HepG2 (cell line): ENCODE results near the gene CYB5A. TPM values are rescaled to one million over a fixed set of nuclear protein-coding genes. Genes with fewer than 3 reads are reported as not detected.

ENCODE experiments used
- ATAC-seq: fragments of 200-7000 bp; cut with Tn5 transposase; 3 replicates; pipeline ENCODE4 v1.9.1; 2020; ENCODE audit warnings: mild to moderate bottlenecking, moderate library complexity
- BruUV-seq: library from RNA; stranded (reverse); fragments of 400-500 nt; replicated peaks from 2 replicates; lab custom pipeline; 2021; lab: Mats Ljungman, UMichigan
- CTCF ChIA-PET: fragments of 300-600 bp; formaldehyde crosslinking; extraction: SDS; loops from one replicate; lab custom pipeline; 2021; ENCODE audit warnings: low total read pairs, inconsistent platforms, low intra/inter-chr PET ratio; lab: Yijun Ruan, JAX
- POLR2A ChIA-PET: fragments of 350-600 bp; sonication (Branson Sonifier 250); formaldehyde crosslinking; loops from one replicate; lab custom pipeline; 2020; ENCODE audit warnings: antibody characterized with exemption, inconsistent platforms; lab: Yijun Ruan, JAX
- DNase-seq: peaks from one replicate; pipeline ENCODE4 v3.0.0-alpha.2; 2015; ENCODE audit warnings: low spot score
- FAIRE-seq: peaks from 3 replicates; lab custom pipeline; 2011; peaks lifted over from hg19 to GRCh38; lab: Jason Lieb, UNC
- H2AFZ ChIP-seq: one replicate; pipeline ENCODE4 v1.6.1; 2011; ENCODE audit warnings: low read length, inconsistent platforms
- H3K27ac ChIP-seq: fragments of 300-600 bp; 3 replicates; pipeline ENCODE4 v1.8.0; 2011; ENCODE audit warnings: mixed run types, mild to moderate bottlenecking, mixed read lengths, low read length, inconsistent platforms; ENCODE audit not compliant: insufficient read depth; ENCODE audit errors: extremely low read length
- H3K27me3 ChIP-seq, 2 experiments: fragments of 200-600 bp in 1 of 2; 2 replicates in 1 of 2; 3 replicates in 1 of 2; pipeline versions ENCODE4 v1.6.0 to v1.8.0; 2011; ENCODE audit warnings: low read length in 2 of 2, mild to moderate bottlenecking in 2 of 2, moderate library complexity in 2 of 2, inconsistent platforms in 1 of 2; ENCODE audit not compliant: insufficient read depth in 2 of 2, control insufficient read depth in 1 of 2
- H3K36me3 ChIP-seq, 2 experiments: fragments of 200-600 bp in 1 of 2; replicated peaks in 1 of 2; 2 replicates in 1 of 2; 3 replicates in 1 of 2; pipeline versions ENCODE4 v1.5.1 to v1.8.0; 2011; ENCODE audit warnings: low read length in 2 of 2, inconsistent platforms in 1 of 2; ENCODE audit not compliant: insufficient read depth in 2 of 2, control insufficient read depth in 1 of 2
- H3K4me1 ChIP-seq: 2 replicates; pipeline ENCODE4 v1.5.1; 2012; ENCODE audit warnings: low read length, inconsistent platforms; ENCODE audit not compliant: insufficient read depth
- H3K4me2 ChIP-seq: 2 replicates; pipeline ENCODE4 v1.6.0; 2011; ENCODE audit warnings: low read depth, low read length, inconsistent platforms
- H3K4me3 ChIP-seq, 3 experiments: fragments of 200-600 bp in 1 of 3; sonication (generic), shearing (Covaris generic) in 1 of 3; replicated peaks in 1 of 3; 2 replicates each; pipeline ENCODE4 v1.5.1; 2011 to 2016; ENCODE audit warnings: low read length in 3 of 3, inconsistent platforms in 2 of 3, low read depth in 2 of 3, mild to moderate bottlenecking in 2 of 3, control low read depth in 1 of 3, mixed read lengths in 1 of 3; ENCODE audit not compliant: insufficient read depth in 1 of 3
- H3K79me2 ChIP-seq: one replicate; pipeline ENCODE4 v1.6.1; 2011; ENCODE audit warnings: low read length, inconsistent platforms; ENCODE audit not compliant: insufficient read depth
- H3K9ac ChIP-seq: 2 replicates; pipeline ENCODE4 v1.6.0; 2011; ENCODE audit warnings: mild to moderate bottlenecking, low read depth, low read length, inconsistent platforms; ENCODE audit not compliant: insufficient read depth
- H3K9me3 ChIP-seq: 2 replicates; pipeline ENCODE4 v1.5.1; 2012; ENCODE audit warnings: mild to moderate bottlenecking, low read length
- H4K20me1 ChIP-seq: 2 replicates; pipeline ENCODE4 v1.6.0; 2011; ENCODE audit warnings: inconsistent platforms, mild to moderate bottlenecking, low read length, moderate library complexity; ENCODE audit not compliant: insufficient read depth
- FOXK1 ChIP-seq: sonication (generic); formaldehyde crosslinking; IDR thresholded peaks from 2 replicates; pipeline ENCODE4 v1.4.0; 2020; ENCODE audit warnings: low read depth, missing genetic modification reagents, borderline replicate concordance
- NFIB ChIP-seq: sonication (generic); formaldehyde crosslinking; IDR thresholded peaks from 2 replicates; pipeline ENCODE4 v1.9.0; 2021; ENCODE audit warnings: missing genetic modification reagents, mild to moderate bottlenecking, borderline replicate concordance
- TBX2 ChIP-seq: sonication (generic); formaldehyde crosslinking; IDR thresholded peaks from 2 replicates; pipeline ENCODE4 v1.5.0; 2020; ENCODE audit warnings: missing genetic modification reagents, mild to moderate bottlenecking, borderline replicate concordance
- ZNF230 ChIP-seq: sonication (generic); formaldehyde crosslinking; IDR thresholded peaks from 2 replicates; pipeline ENCODE4 v1.4.0; 2020; ENCODE audit warnings: mild to moderate bottlenecking, missing genetic modification reagents
- ZNF337 ChIP-seq: sonication (generic); formaldehyde crosslinking; IDR thresholded peaks from 2 replicates; pipeline ENCODE4 v1.5.1; 2020; ENCODE audit warnings: missing genetic modification reagents, low read depth, mild to moderate bottlenecking, borderline replicate concordance
- ZNF556 ChIP-seq: sonication (generic); formaldehyde crosslinking; IDR thresholded peaks from 2 replicates; pipeline ENCODE4 v1.4.0; 2020; ENCODE audit warnings: mild to moderate bottlenecking, missing genetic modification reagents, borderline replicate concordance
- ZNF589 ChIP-seq: sonication (generic); formaldehyde crosslinking; conservative IDR thresholded peaks from 2 replicates; pipeline ENCODE4 v1.8.0; 2022; ENCODE audit warnings: mild to moderate bottlenecking, moderate library complexity, missing genetic modification reagents
- WGBS: methylation state at CpG from one replicate; pipeline ENCODE4 v1.1.6; 2017; ENCODE audit warnings: low lambda C conversion rate; 5-methylcytosine and 5-hydroxymethylcytosine counted together
- in situ Hi-C: cut with HindIII; loops from 2 replicates; pipeline ENCODE4 v1.10.0; 2017; ENCODE audit warnings: low pct_unique_long_range_greater_than_20kb; ENCODE audit not compliant: extremely low pct_ligation_motif_present
- intact Hi-C: fragments of 100-400 bp; cut with micrococcal nuclease; formaldehyde crosslinking; loops from one replicate; pipeline ENCODE4 v1.10.0; 2022; ENCODE audit not compliant: unreplicated experiment
- polyA plus RNA-seq, 8 experiments: library from polyadenylated mRNA; depleted of rRNA in 3 of 8; stranded (reverse) in 7 of 8; unstranded in 1 of 8; fragments of >200 nt; fragmentation: Illumina TruSeq in 4 of 8; extraction: Trizol in 4 of 8; gene quantifications; 2 replicates each; pipeline versions ENCODE4 v1.2.1 to v1.2.3, GENCODE V29; 2011 to 2016; ENCODE audit warnings: low read depth in 4 of 8, missing spikeins in 1 of 8, mixed read lengths in 1 of 8; ENCODE audit not compliant: insufficient read depth in 1 of 8
- total RNA-seq, 5 experiments: library from RNA; depleted of rRNA; stranded (reverse); fragments of >200 nt; fragmentation: Illumina TruSeq; extraction: Trizol; gene quantifications; 2 replicates each; pipeline ENCODE4 v1.2.3, GENCODE V29; 2016; ENCODE audit warnings: low read depth in 1 of 5
- TF ChIP-seq, protein P1 (sequence below): sonication (generic); formaldehyde crosslinking; IDR thresholded peaks from 2 replicates; pipeline ENCODE4 v1.5.1; 2020; ENCODE audit warnings: mild to moderate bottlenecking, missing genetic modification reagents, borderline replicate concordance
- TF ChIP-seq, protein P2 (sequence below): sonication (generic); formaldehyde crosslinking; IDR thresholded peaks from 2 replicates; pipeline ENCODE4 v1.4.0; 2020; ENCODE audit warnings: missing genetic modification reagents, mild to moderate bottlenecking, borderline replicate concordance
- TF ChIP-seq, protein P3 (sequence below): sonication (generic); formaldehyde crosslinking; IDR thresholded peaks from 2 replicates; pipeline ENCODE4 v1.5.1; 2020; ENCODE audit warnings: mild to moderate bottlenecking, moderate library complexity, missing genetic modification reagents
- TF ChIP-seq, protein P4 (sequence below): sonication (generic); formaldehyde crosslinking; IDR thresholded peaks from 2 replicates; pipeline ENCODE4 v1.8.0; 2022; ENCODE audit warnings: mild to moderate bottlenecking, missing genetic modification reagents, moderate library complexity
- TF ChIP-seq, protein P5 (sequence below): sonication (generic); formaldehyde crosslinking; IDR thresholded peaks from 2 replicates; pipeline ENCODE4 v1.4.0; 2020; ENCODE audit warnings: missing genetic modification reagents, borderline replicate concordance

Gene CYB5A
- total and polyA plus RNA-seq, 2 of the 13 experiments (the other 11 are each of a cell fraction or from before 2014, with no cell fraction given): 215 to 356 TPM

DNA sequence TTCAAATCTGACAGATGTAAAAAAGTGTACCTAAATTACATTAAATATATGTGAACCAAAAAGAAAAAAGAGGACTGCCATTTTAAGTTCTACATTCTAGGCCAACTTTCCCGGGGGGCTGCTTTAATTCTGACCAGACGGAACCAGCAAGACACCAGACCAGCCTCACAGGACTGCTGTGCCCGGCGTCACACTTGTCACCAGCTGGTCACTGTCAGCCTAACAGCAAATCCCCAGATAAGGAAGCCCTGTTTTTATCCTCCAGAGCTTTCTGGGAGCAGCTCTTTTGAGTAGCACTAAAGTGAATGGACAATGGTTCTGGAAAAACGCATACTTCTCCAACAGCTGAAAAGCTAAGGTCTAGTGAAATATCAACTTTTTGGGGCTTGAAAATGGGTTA is 35.6 kb downstream of the CYB5A start (continued):
- TF ChIP-seq, protein P1, sequence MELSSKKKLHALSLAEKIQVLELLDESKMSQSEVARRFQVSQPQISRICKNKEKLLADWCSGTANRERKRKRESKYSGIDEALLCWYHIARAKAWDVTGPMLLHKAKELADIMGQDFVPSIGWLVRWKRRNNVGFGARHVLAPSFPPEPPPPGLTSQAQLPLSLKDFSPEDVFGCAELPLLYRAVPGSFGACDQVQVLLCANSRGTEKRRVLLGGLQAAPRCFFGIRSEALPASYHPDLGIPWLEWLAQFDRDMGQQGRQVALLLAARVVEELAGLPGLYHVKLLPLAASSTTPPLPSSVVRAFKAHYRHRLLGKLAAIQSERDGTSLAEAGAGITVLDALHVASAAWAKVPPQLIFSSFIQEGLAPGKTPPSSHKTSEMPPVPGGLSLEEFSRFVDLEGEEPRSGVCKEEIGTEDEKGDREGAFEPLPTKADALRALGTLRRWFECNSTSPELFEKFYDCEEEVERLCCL (CRISPR knock-in tag): no peak
- TF ChIP-seq, protein P2, sequence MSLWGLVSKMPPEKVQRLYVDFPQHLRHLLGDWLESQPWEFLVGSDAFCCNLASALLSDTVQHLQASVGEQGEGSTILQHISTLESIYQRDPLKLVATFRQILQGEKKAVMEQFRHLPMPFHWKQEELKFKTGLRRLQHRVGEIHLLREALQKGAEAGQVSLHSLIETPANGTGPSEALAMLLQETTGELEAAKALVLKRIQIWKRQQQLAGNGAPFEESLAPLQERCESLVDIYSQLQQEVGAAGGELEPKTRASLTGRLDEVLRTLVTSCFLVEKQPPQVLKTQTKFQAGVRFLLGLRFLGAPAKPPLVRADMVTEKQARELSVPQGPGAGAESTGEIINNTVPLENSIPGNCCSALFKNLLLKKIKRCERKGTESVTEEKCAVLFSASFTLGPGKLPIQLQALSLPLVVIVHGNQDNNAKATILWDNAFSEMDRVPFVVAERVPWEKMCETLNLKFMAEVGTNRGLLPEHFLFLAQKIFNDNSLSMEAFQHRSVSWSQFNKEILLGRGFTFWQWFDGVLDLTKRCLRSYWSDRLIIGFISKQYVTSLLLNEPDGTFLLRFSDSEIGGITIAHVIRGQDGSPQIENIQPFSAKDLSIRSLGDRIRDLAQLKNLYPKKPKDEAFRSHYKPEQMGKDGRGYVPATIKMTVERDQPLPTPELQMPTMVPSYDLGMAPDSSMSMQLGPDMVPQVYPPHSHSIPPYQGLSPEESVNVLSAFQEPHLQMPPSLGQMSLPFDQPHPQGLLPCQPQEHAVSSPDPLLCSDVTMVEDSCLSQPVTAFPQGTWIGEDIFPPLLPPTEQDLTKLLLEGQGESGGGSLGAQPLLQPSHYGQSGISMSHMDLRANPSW (CRISPR knock-in tag): no peak
- TF ChIP-seq, protein P3, sequence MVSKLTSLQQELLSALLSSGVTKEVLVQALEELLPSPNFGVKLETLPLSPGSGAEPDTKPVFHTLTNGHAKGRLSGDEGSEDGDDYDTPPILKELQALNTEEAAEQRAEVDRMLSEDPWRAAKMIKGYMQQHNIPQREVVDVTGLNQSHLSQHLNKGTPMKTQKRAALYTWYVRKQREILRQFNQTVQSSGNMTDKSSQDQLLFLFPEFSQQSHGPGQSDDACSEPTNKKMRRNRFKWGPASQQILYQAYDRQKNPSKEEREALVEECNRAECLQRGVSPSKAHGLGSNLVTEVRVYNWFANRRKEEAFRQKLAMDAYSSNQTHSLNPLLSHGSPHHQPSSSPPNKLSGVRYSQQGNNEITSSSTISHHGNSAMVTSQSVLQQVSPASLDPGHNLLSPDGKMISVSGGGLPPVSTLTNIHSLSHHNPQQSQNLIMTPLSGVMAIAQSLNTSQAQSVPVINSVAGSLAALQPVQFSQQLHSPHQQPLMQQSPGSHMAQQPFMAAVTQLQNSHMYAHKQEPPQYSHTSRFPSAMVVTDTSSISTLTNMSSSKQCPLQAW: no peak

DNA sequence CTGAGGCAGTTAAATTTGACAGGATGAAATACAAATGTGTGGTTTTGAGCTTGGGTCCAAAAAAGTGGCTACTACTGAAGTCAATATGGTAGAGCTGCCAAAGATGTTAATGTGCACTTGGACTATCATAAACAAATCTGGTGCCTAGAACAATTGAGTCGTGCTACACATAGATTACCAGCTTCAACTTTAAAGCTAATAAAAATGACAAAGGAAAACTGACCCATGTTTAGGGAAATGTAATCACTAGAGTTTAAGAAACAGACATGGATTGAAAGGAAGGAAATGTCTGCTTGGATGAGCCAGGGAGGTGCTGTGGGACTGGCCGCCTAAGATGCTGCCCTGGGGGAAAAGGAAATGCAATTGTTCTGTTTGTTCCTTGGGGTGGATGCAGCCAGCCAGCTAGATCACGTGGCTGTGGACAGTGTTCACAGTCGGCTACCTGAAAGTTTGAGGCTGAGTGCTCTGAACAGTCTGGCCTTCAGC is 36.6 kb downstream of the CYB5A start:
- intact Hi-C loops (no loop called here), in situ Hi-C loops (no loop called here)
- no peak for ATAC-seq
- H3K27me3 ChIP-seq: no peaks in the 10 kb centered on the region
- no peaks in the 10 kb centered on the region for H3K9me3 ChIP-seq
- H3K9ac ChIP-seq: no peak overlapping the region
- H3K27ac ChIP-seq: no peak overlapping the region
- H3K4me2 ChIP-seq: no peak overlapping the region
- peaks cover 37% of the 10 kb centered on the region for H3K4me1 ChIP-seq
- ChIA-PET CTCF (no interaction called here), POLR2A (no interaction called here)
- peaks cover 2% of the 10 kb centered on the region for H3K79me2 ChIP-seq
- no peak overlapping the region for H3K4me3 ChIP-seq
- FAIRE-seq: no peak
- DNase-seq: no peak
- H2AFZ ChIP-seq: no peak overlapping the region
- peaks cover 3 to 38% of the 10 kb centered on the region in 2 experiments; a peak in 4 of 5 replicates for H3K36me3 ChIP-seq
- BruUV-seq: no TSS peak
- WGBS: 91% methylated on average over 3 of the region's 4 CpGs
- H4K20me1 ChIP-seq: no peaks in the 10 kb centered on the region
- TF ChIP-seq, protein P4, sequence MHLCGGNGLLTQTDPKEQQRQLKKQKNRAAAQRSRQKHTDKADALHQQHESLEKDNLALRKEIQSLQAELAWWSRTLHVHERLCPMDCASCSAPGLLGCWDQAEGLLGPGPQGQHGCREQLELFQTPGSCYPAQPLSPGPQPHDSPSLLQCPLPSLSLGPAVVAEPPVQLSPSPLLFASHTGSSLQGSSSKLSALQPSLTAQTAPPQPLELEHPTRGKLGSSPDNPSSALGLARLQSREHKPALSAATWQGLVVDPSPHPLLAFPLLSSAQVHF (CRISPR knock-in tag): no peak
- TF ChIP-seq ZNF337 (CRISPR knock-in tag): no peak
- TF ChIP-seq ZNF589 (CRISPR knock-in tag): no peak
- TF ChIP-seq ZNF556 (CRISPR knock-in tag): no peak
- no peak for TF ChIP-seq ZNF230 (CRISPR knock-in tag)
- no peak for TF ChIP-seq FOXK1 (CRISPR knock-in tag)
- TF ChIP-seq, protein P5, sequence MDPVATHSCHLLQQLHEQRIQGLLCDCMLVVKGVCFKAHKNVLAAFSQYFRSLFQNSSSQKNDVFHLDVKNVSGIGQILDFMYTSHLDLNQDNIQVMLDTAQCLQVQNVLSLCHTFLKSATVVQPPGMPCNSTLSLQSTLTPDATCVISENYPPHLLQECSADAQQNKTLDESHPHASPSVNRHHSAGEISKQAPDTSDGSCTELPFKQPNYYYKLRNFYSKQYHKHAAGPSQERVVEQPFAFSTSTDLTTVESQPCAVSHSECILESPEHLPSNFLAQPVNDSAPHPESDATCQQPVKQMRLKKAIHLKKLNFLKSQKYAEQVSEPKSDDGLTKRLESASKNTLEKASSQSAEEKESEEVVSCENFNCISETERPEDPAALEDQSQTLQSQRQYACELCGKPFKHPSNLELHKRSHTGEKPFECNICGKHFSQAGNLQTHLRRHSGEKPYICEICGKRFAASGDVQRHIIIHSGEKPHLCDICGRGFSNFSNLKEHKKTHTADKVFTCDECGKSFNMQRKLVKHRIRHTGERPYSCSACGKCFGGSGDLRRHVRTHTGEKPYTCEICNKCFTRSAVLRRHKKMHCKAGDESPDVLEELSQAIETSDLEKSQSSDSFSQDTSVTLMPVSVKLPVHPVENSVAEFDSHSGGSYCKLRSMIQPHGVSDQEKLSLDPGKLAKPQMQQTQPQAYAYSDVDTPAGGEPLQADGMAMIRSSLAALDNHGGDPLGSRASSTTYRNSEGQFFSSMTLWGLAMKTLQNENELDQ: no peak
- TF ChIP-seq TBX2: no peak
- TF ChIP-seq NFIB: no peak
